SKM-1 (cell line): ENCODE data around the gene OR2L13.
"Not testable (repeated sequence)": the region's sequence is repeated elsewhere in the genome, so short reads cannot be mapped to it uniquely, and the experiment has no call there.

Experiments used
- DNase-seq: peaks from one replicate; lab custom pipeline; 2025; ENCODE audit not compliant: unreplicated experiment; lab: John Stamatoyannopoulos, UW

The OR2L13 gene

GRCh38 chr1:248094884-248095283 lies at the start of gene OR2L13:
OR2L13 (plus strand) TSS chr1:248095184; CDS start chr1:248099376, 4,192 bp downstream.
- DNase-seq: no peak

- no peak for DNase-seq
Measured at GRCh38 chr1:248045209-248045608, 49.8 kb upstream of the OR2L13 start.

GRCh38 chr1:248046536-248046935 lies 48.4 kb upstream of the OR2L13 start, which contains the start of gene OR2L3:
OR2L3 (plus strand) TSS chr1:248046836; CDS start chr1:248060682, 13,846 bp downstream.
- no peak for DNase-seq

- DNase-seq: no peak
Measured at GRCh38 chr1:248047008-248047407, 48.0 kb upstream of the OR2L13 start.

DNA sequence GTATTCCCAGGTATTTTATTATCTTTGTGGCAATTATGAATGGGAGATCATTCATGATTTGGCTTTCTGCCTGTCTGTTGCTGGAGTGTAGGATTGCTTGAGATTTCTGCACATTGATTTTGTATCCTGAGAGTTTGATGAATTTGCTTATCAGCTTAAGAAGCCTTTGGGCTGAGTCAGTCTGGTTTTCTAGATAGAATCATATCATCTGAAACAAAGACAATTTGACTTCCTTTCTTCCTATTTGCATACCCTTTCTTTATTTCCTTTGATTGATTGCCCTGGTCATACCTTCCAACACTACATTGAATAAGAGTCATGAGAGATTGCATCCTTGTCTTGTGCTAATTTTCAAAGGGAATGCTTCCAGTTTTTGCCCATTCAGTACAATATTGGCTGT lies 40.3 kb upstream of the OR2L13 start:
- no peak for DNase-seq

DNA sequence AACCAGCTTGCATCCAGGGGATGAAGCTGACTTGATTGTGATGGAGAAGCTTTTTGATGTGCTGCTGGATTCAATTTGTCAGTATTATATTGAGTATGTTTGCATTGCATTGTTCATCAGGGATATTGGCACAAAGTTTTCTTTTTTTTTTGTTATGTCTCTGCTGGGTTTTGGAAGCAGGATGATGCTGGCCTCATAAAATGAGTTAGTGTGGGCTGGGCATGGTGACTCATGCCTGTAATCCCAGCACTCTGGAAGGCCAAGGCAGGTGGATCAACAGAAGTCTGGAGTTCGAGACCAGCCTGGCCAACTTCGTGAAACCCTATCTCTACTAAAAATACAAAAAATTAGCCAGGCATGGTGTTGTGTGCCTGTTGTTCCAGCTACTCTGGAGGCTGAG lies 39.7 kb upstream of the OR2L13 start:
- DNase-seq: no peak

- DNase-seq: no peak
Measured at GRCh38 chr1:248065071-248065470, 29.9 kb upstream of the OR2L13 start.

DNA sequence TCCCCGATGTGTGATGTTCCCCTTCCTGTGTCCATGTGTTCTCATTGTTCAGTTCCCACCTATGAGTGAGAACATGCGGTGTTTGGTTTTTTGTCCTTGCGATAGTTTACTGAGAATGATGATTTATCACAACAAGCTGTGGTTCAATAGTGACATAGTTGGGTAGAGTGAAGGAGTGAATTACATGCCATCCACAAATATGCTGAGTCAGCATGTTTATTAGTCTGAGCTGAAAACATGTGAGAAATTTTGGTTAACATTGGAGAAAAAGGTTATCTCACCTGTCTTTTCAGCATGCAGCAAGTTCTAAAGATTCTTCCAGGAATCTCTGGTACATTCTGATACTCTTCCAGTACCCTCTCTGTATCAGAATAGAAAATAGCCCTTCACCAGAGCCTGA lies 29.4 kb upstream of the OR2L13 start:
- DNase-seq: no peak

DNA sequence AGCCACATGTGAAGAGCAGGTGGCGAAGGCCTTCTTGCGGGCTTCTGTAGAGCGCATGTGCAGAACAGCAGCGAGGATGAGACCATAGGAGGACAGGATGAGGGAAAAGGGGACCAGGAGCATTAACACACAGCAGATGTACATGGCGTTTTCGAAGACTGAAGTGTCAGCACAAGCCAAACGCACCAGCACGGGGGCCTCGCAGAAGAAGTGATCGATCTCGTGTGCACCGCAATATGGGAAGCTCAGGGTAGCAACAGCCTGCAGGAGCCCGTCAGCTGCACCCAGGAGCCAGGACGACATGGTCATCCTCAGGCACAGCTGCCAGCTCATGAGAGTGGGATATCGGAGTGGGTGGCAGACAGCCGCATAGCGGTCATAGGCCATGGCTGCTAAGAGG lies 11.1 kb upstream of the OR2L13 start:
- DNase-seq: not testable (repeated sequence)

DNA sequence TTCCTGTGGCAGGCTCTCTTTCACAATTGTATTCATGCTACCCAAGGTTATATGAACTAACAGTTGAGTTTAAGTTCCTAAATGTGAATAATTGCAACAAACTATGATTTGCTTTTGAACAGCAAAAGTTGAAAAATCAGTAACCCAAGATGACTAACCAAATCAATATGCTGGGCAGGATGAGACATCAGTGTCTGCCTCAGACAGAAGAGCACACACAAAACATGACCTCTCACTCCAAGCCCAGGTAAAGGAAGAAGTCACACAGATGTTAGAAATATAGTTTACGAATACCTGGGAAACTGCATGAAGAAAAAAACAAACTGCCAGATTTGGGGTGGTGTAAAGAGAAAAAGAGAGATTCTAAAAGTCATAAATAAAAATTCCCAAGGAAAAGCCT lies 3.5 kb downstream of the OR2L13 start:
- no peak for DNase-seq

DNA sequence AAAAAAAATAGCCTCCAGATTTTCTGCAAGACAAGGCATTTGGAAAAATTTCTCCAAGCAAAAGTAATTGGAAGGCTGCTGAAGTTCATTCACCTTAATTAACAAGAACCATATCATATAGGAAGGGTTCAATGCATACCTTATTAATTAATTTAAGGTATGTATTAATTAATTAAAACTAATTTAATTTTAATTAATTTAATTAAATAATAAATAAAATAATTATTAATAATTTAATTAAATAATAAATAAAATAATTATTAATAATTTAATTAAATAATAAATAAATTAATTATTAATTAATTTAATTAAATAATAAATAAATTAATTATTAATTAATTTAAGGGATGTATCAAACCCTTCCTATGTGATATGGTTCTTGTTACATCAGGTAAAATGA lies 7.9 kb downstream of the OR2L13 start:
- DNase-seq: no peak

DNA sequence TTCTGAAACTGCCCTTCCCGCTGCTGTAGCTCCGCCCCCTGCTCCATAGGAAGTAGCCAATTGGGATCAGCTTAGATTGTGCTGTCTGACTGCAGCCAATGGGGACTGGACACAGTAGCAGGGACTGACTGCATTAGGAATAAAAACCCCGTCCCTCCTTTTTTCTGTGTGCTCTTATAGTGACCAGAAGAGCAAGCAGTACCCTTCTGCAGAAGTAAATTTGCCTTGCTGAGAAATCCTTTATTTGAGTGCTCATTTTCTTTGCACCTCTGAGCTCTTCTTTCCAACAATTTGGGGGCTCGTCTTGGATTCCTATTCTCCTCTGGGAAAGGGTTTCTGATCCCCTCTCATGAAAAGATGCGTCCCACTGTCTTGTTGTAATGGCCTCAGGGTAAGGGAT lies 16.2 kb downstream of the OR2L13 start:
- DNase-seq: no peak

DNA sequence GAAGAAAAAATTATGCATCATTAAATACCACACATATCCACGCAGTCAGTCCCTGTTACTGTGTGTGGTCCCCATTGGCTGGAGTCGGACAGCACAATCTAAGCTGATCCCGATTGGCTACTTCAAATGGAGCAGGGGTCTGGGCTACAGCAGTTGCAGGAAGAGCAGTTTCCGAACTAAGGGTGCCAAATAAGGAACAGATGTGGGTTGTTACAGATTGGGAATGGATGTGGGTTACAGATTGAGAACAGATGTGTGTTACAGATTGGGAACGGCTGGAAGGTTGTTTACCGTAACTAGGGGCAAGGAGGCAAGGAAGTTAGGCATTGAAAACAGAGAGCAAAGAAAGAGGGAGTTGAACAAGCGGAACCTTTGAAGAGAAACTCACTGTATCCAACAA lies 19.9 kb downstream of the OR2L13 start:
- no peak for DNase-seq

DNA sequence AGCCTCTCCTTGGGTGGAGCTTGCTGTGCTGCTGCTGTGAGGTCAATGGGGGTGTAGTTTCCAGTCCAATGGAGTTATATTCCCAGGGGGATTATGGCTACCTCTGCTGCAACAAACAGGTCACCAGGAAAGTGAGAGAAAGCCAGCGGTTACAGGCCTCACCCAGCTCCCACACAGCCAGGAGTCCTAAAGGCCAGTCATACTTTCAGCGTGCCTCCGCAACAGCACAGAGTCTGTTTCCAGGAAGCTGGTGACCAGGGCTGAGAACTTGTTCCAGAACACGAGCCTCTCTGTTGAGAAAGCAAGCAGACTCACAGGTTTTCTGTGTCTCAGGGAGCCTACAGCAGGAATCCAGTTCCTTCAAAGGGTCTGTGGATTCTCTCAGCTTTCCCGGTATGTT lies 32.7 kb downstream of the OR2L13 start:
- DNase-seq: no peak

GRCh38 chr1:248136811-248137210 lies 41.8 kb downstream of the OR2L13 start:
- DNase-seq: no peak

GRCh38 chr1:248140846-248141245 lies 45.9 kb downstream of the OR2L13 start:
- no peak for DNase-seq

- no peak for DNase-seq
Measured at GRCh38 chr1:248143311-248143710, 48.3 kb downstream of the OR2L13 start.

DNA sequence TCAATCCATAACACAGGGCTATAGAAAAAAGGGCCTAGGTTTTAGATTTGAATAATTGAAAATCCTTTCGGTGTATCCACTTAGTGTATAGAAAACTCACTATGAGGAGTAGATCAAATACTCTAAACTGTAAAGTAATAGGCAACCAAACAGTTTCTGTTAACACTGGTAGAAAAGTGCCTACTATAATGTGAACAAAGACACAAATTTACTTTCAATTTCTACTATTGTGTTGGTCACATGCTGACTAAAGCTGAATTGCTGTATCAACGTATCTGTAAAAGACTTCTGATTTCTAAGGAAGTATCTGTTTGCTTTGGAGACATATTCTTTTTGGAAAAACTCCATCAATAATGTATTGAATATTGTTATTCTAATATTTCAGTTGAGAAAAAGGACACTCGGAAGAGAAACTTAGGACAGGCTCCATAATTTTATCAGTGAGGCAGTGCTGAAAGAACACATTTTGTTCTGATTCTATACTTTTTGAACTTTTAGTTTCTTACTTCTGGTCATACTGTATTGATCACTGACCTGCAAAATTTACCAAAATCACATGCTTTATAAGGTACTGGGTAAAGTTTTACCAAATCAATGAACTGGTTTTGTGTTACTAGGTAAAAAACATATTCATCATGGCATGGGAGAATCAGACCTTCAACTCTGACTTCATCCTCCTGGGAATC lies 49.7 kb downstream of the OR2L13 start, which contains the start of gene OR2M5:
Gene OR2M5, plus strand, starts transcription at position 636 of the 686 bp plus-strand sequence. Its CDS starts 0 bp downstream, at position 636.
- DNase-seq: no peak
